Measurements from ENCODE around the gene CACNA1D.
A peak's percentile ranks its signal among the peaks of the same experiment; 100 is the strongest.
"Not testable (repeated sequence)": the region's sequence is repeated elsewhere in the genome, so short reads cannot be mapped to it uniquely, and the experiment has no call there.

CACNA1D gene

GRCh38 chr3:53493963-53494791 is at the start of gene CACNA1D:
CACNA1D (plus strand) TSS chr3:53494611; CDS start chr3:53495167, 556 bp downstream.
- DNase-seq = peak; percentile 44

GRCh38 chr3:53457068-53457467 is 37.3 kb upstream of the CACNA1D start:
- no peak for DNase-seq

- no peak for DNase-seq
Measured at GRCh38 chr3:53460326-53460725, 34.1 kb upstream of the CACNA1D start.

- DNase-seq = no peak
Measured at GRCh38 chr3:53464424-53464823, 30.0 kb upstream of the CACNA1D start.

GRCh38 chr3:53469758-53470157 is 24.7 kb upstream of the CACNA1D start:
- not testable (repeated sequence) for DNase-seq

GRCh38 chr3:53473422-53473821 is 21.0 kb upstream of the CACNA1D start:
- DNase-seq = no peak

GRCh38 chr3:53476372-53476771 is 18.0 kb upstream of the CACNA1D start:
- not testable (repeated sequence) for DNase-seq

- DNase-seq = not testable (repeated sequence)
Measured at GRCh38 chr3:53477689-53478088, 16.7 kb upstream of the CACNA1D start.

GRCh38 chr3:53478166-53478830 is 16.1 kb upstream of the CACNA1D start:
- no peak for DNase-seq

- DNase-seq = no peak
Measured at GRCh38 chr3:53478921-53479664, 15.3 kb upstream of the CACNA1D start.

GRCh38 chr3:53482227-53482626 is 12.2 kb upstream of the CACNA1D start:
- no peak for DNase-seq

GRCh38 chr3:53483821-53484220 is 10.6 kb upstream of the CACNA1D start:
- DNase-seq = no peak

GRCh38 chr3:53484984-53485383 is 9.4 kb upstream of the CACNA1D start:
- no peak for DNase-seq

- DNase-seq = peak; percentile 17
Measured at GRCh38 chr3:53485675-53486403, 8.6 kb upstream of the CACNA1D start.

- DNase-seq = no peak
Measured at GRCh38 chr3:53486961-53487654, 7.3 kb upstream of the CACNA1D start.

- DNase-seq = no peak
Measured at GRCh38 chr3:53489386-53489785, 5.0 kb upstream of the CACNA1D start.

GRCh38 chr3:53489787-53490458 is 4.5 kb upstream of the CACNA1D start:
- no peak for DNase-seq

- no peak for DNase-seq
Measured at GRCh38 chr3:53490459-53490968, 3.9 kb upstream of the CACNA1D start.

- no peak for DNase-seq
Measured at GRCh38 chr3:53491276-53491675, 3.1 kb upstream of the CACNA1D start.

GRCh38 chr3:53493595-53493962 is 832 bp upstream of the CACNA1D start:
- no peak for DNase-seq

- no peak for DNase-seq
Measured at GRCh38 chr3:53495146-53495519, 722 bp downstream of the CACNA1D start.

All from NCI-H510A treated with DMSO at 0.1 percent for 48 hours (cell line).